HG02852 (cell line): ENCODE data around the gene USH2A.

ENCODE experiments used
- ATAC-seq: cut with Tn5 transposase; IDR thresholded peaks from one replicate; pipeline ENCODE4 v1.9.1; 2021; ENCODE audit warnings: mild to moderate bottlenecking, moderate library complexity; ENCODE audit not compliant: unreplicated experiment

Gene USH2A

GRCh38 chr1:215970406-215970805, 452.8 kb downstream of the USH2A start:
- no peak for ATAC-seq

GRCh38 chr1:215963621-215964020, 459.6 kb downstream of the USH2A start:
- ATAC-seq = no peak

- ATAC-seq = no peak
These were observed 460.2 kb downstream of the USH2A start for GRCh38 chr1:215963040-215963439.

GRCh38 chr1:215958841-215959240, 464.4 kb downstream of the USH2A start:
- no peak for ATAC-seq

GRCh38 chr1:215957663-215958062, 465.6 kb downstream of the USH2A start:
- no peak for ATAC-seq

GRCh38 chr1:215932558-215932957, 490.7 kb downstream of the USH2A start:
- ATAC-seq = no peak

- no peak for ATAC-seq
These were observed 496.6 kb downstream of the USH2A start for GRCh38 chr1:215926670-215927069.

GRCh38 chr1:215923129-215923824, 500.0 kb downstream of the USH2A start:
- no peak for ATAC-seq

- no peak for ATAC-seq
These were observed 511.8 kb downstream of the USH2A start for GRCh38 chr1:215911406-215911968.

- no peak for ATAC-seq
These were observed 517.6 kb downstream of the USH2A start for GRCh38 chr1:215905493-215906115.

GRCh38 chr1:215900684-215901083, 522.6 kb downstream of the USH2A start:
- ATAC-seq = no peak

- ATAC-seq = no peak
These were observed 523.3 kb downstream of the USH2A start for GRCh38 chr1:215899901-215900300.

GRCh38 chr1:215895893-215896292, 527.4 kb downstream of the USH2A start:
- no peak for ATAC-seq

GRCh38 chr1:215895276-215895675, 528.0 kb downstream of the USH2A start:
- ATAC-seq = no peak

GRCh38 chr1:215894617-215895016, 528.6 kb downstream of the USH2A start:
- no peak for ATAC-seq

- no peak for ATAC-seq
These were observed 531.8 kb downstream of the USH2A start for GRCh38 chr1:215891266-215892057.

GRCh38 chr1:215890438-215890837, 532.8 kb downstream of the USH2A start:
- peak; percentile 62 for ATAC-seq

- no peak for ATAC-seq
These were observed 533.4 kb downstream of the USH2A start for GRCh38 chr1:215889871-215890270.

GRCh38 chr1:215888159-215888558, 535.1 kb downstream of the USH2A start:
- ATAC-seq = no peak

GRCh38 chr1:215887627-215888026, 535.6 kb downstream of the USH2A start:
- no peak for ATAC-seq

GRCh38 chr1:215883004-215883403, 540.2 kb downstream of the USH2A start:
- ATAC-seq = no peak

- peak; percentile 68 for ATAC-seq
These were observed 544.4 kb downstream of the USH2A start for GRCh38 chr1:215878843-215879242.
